ENCODE results near the gene SLIT3.

Gene SLIT3

DNA sequence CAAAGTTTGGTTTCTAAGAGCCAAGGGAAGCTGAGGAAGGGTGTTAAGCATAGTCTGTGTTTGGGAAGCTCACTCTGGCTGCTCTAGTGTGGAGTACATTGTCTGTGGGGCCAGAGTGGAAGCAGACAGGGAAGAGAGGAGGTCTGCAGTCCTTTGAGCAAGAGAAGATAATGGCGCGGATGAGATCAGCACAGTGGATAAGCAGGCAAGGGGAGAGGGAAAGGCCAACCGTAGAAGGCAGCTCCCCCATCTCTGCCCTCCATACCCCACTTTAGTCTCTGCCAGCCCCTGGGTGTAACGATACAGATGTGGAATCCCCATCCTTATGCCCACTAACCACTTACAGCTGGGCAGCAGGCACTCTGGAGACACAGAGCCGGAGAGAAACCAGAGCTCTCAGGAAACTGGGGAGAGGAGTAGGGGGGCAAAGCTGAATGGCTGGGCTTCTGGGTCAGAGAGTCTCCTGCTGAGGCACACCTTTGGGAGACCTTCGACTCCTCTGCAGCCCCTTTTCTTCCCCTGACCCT is 75.0 kb downstream of the SLIT3 start:
- TF ChIP-seq, protein P1, sequence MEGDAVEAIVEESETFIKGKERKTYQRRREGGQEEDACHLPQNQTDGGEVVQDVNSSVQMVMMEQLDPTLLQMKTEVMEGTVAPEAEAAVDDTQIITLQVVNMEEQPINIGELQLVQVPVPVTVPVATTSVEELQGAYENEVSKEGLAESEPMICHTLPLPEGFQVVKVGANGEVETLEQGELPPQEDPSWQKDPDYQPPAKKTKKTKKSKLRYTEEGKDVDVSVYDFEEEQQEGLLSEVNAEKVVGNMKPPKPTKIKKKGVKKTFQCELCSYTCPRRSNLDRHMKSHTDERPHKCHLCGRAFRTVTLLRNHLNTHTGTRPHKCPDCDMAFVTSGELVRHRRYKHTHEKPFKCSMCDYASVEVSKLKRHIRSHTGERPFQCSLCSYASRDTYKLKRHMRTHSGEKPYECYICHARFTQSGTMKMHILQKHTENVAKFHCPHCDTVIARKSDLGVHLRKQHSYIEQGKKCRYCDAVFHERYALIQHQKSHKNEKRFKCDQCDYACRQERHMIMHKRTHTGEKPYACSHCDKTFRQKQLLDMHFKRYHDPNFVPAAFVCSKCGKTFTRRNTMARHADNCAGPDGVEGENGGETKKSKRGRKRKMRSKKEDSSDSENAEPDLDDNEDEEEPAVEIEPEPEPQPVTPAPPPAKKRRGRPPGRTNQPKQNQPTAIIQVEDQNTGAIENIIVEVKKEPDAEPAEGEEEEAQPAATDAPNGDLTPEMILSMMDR (IDR thresholded peaks at IDR 0.05; ENCODE audit: unreplicated experiment in 3 of 3) = no peak
- Mint-ChIP-seq H3K27me3 (ENCODE audit: low read depth) (no peaks in the 10 kb centered on the region), H3K4me3 (no peak overlapping the region), H3K27ac (peak overlapping the region in 1 of 3 experiments; percentile 15), H3K9me3 (no peaks in the 10 kb centered on the region), H3K36me3 (ENCODE audit: low read depth) (peaks cover 3% of the 10 kb centered on the region), H3K4me1 (peaks cover 44% of the 10 kb centered on the region)

DNA sequence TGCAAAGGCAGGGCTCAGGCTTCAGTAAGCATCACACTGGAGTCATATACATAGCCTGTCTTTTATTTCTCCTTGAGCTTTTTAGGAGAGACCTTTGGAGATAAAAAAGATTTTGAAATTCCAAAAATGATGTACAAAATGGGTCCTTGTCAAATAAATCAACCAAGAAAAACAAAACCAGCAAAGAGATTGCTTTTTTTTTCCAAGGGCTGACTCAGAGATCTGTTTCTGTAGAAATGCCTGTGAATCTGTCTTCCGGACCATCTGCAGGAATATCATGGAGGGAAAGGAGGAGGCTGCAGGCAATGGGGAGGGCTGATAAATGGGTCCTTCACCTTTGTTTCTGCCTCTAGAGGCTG is 77.4 kb downstream of the SLIT3 start:
- H3K27me3 Mint-ChIP-seq (ENCODE audit: low read depth) = peaks cover 6% of the 10 kb centered on the region
- TF ChIP-seq, protein P1 (IDR thresholded peaks at IDR 0.05; ENCODE audit: unreplicated experiment in 3 of 3) = no peak
- no peaks in the 10 kb centered on the region for H3K9me3 Mint-ChIP-seq
- H3K4me3 Mint-ChIP-seq = peak overlapping the region in 2 of 3 experiments; percentile 7 to 52
- peaks cover 59% of the 10 kb centered on the region for H3K4me1 Mint-ChIP-seq
- peak overlapping the region; percentile 89 to 91 (median 90) for H3K27ac Mint-ChIP-seq
- H3K36me3 Mint-ChIP-seq (ENCODE audit: low read depth) = peaks cover 3% of the 10 kb centered on the region

DNA sequence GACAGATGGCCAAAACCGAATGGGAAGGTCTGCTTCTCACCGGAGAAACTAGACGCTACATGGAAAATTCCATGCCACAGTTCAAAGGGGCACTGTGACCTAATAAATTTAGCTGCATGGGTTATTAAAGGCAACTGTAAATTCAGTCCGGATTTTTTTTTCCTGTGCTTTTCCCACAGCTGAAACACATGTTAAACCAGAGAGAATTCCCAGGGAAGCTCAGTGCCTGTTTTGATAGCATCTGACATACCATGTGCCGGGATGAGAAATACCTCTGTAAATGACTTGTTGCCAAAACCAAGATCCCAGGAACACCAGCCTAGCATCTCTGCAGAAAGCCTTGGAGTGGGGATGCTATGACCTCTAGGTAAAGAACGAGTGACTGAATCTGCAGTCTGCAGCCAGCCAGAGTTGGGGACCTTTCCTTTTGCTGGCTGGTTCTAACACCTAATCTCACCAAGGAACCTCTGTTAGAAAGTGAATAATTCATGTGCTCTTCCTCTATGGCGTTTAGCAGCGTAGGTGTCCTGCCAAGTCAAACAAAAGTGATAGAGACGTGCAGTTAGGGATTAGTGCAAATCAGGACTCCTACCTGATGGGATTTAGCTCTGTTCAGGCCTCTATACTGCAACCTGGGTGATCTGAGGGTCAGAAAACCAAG is 77.9 kb downstream of the SLIT3 start:
- Mint-ChIP-seq H3K27ac (peak overlapping the region; percentile 89 to 91 (median 90)), H3K36me3 (ENCODE audit: low read depth) (peaks cover 3% of the 10 kb centered on the region), H3K9me3 (no peaks in the 10 kb centered on the region), H3K27me3 (ENCODE audit: low read depth) (peaks cover 6% of the 10 kb centered on the region), H3K4me1 (peaks cover 59% of the 10 kb centered on the region), H3K4me3 (peak overlapping the region in 2 of 3 experiments; percentile 7 to 52)
- TF ChIP-seq, protein P1 (IDR thresholded peaks at IDR 0.05; ENCODE audit: unreplicated experiment in 3 of 3) = no peak

DNA sequence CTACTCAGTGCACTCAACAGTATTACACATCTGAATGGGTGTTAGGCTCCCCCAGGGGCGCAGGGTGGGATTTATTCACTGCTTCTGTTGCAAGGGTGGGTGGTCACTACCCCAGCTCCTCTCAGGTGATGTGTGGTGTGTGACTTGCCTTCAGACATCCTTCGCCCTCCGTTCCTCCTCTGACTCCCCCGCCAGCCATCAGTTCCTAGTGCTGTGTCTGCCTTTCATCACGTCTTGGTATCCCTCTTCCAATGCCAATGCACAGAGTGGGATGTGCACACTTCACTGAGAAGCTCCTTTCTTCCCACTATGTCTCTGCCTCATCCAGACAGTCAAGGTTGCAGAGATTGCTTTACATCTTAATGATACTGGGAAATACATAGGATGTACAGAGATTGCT is 79.4 kb downstream of the SLIT3 start:
- H3K36me3 Mint-ChIP-seq (ENCODE audit: low read depth) = peaks cover 3% of the 10 kb centered on the region
- peaks cover 57% of the 10 kb centered on the region for H3K4me1 Mint-ChIP-seq
- H3K9me3 Mint-ChIP-seq = no peaks in the 10 kb centered on the region
- H3K4me3 Mint-ChIP-seq = no peak overlapping the region
- peak overlapping the region in 2 of 3 experiments; percentile 11 to 41 for H3K27ac Mint-ChIP-seq
- TF ChIP-seq, protein P1 (IDR thresholded peaks at IDR 0.05; ENCODE audit: unreplicated experiment in 3 of 3) = no peak
- H3K27me3 Mint-ChIP-seq (ENCODE audit: low read depth) = peaks cover 6% of the 10 kb centered on the region

DNA sequence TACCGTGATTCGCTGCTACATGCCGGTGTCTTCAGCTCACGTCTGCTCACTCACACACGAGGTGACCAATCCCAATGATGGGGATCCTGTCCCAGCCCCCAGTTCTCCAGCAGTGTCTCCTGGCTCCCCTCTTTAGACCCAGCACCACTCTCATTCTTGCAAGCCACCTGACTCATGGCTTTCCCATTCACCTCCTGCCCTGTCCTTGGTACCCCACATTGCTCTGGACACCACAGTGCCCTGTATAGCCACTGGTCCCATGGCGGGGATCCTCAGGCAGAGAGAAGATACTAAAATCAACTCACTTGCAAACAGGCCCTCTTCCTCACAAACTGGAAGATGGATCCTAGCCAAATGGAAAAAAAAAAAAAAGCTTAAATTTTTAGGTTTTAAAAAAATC is 81.0 kb downstream of the SLIT3 start:
- Mint-ChIP-seq H3K27me3 (ENCODE audit: low read depth) (peaks cover 6% of the 10 kb centered on the region), H3K4me3 (no peak overlapping the region), H3K4me1 (peaks cover 57% of the 10 kb centered on the region), H3K27ac (peak overlapping the region in 2 of 3 experiments; percentile 41 to 84), H3K36me3 (ENCODE audit: low read depth) (peaks cover 3% of the 10 kb centered on the region), H3K9me3 (no peaks in the 10 kb centered on the region)
- TF ChIP-seq, protein P1 (IDR thresholded peaks at IDR 0.05; ENCODE audit: unreplicated experiment in 3 of 3) = no peak

DNA sequence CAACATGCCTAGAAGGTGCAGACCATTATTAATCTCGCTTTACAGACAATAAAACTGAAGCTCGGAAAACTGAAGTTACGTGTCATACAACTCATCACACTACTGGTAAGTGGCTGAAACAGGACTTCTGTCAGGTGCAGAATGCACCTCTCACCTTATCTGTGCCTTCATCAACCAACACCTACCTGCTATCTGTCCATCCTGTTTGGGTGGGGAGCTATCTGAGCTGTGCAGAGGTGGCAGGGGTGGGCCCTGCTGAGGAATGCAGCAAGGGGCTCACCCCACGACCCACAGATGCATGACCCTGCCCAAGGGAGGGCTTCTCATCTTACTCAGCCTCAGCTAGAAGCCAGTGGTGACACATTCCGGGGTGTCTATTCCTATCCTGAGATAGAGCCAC is 81.6 kb downstream of the SLIT3 start:
- Mint-ChIP-seq H3K27ac (peak overlapping the region; percentile 71 to 92 (median 84)), H3K4me1 (peaks cover 57% of the 10 kb centered on the region), H3K9me3 (no peaks in the 10 kb centered on the region), H3K36me3 (ENCODE audit: low read depth) (peaks cover 3% of the 10 kb centered on the region), H3K4me3 (no peak overlapping the region), H3K27me3 (ENCODE audit: low read depth) (peaks cover 6% of the 10 kb centered on the region)
- TF ChIP-seq, protein P1 (IDR thresholded peaks at IDR 0.05; ENCODE audit: unreplicated experiment in 3 of 3) = no peak

Measured in nephron (organoid).